ENCODE results near the gene CAPN5. TPM values are rescaled to one million over a fixed set of nuclear protein-coding genes. Genes with fewer than 3 reads are reported as not detected.

CAPN5 gene
- total and polyA plus RNA-seq, 2 experiments from 2014 or later = 25.2 to 28.8 TPM

- Histone ChIP-seq H3K79me2 (no peaks in the 10 kb centered on the region), H3K36me3 (replicated peaks; ENCODE audit: insufficient read depth, low read depth) (no peaks in the 10 kb centered on the region), H3K27me3 (no peaks in the 10 kb centered on the region), H3K9me3 (ENCODE audit: low read depth) (no peaks in the 10 kb centered on the region), H2AFZ (no peak overlapping the region), H3K4me2 (no peak overlapping the region), H3K4me3 (no peak overlapping the region), H3K27ac (no peak overlapping the region), H3K9me2 (replicated peaks; ENCODE audit: insufficient read depth) (no peaks in the 10 kb centered on the region), H3K4me1 (ENCODE audit: insufficient read depth) (peaks cover 12% of the 10 kb centered on the region), H4K20me1 (ENCODE audit: insufficient read depth, poor library complexity, severe bottlenecking) (no peaks in the 10 kb centered on the region)
- no peak for DNase-seq (ENCODE audit: low spot score)
- 86% methylated on average over 15 of the region's 16 CpGs for WGBS (ENCODE audit: low lambda C conversion rate, missing lambda C conversion rate)
- TF ChIP-seq CTCF (IDR thresholded peaks at IDR 0.05; ENCODE audit: poor library complexity) (no peak), EZH2 (IDR thresholded peaks at IDR 0.05; ENCODE audit: borderline replicate concordance) (no peak), EZH2phosphoT487 (IDR thresholded peaks at IDR 0.05; ENCODE audit: low read depth, severe bottlenecking, unreplicated experiment) (no peak)
Observed at GRCh38 chr11:77172666-77172982, 105.9 kb downstream of the CAPN5 start.

GRCh38 chr11:77173494-77173893 lies 106.7 kb downstream of the CAPN5 start:
- TF ChIP-seq CTCF (IDR thresholded peaks at IDR 0.05; ENCODE audit: poor library complexity) (no peak), EZH2phosphoT487 (IDR thresholded peaks at IDR 0.05; ENCODE audit: low read depth, severe bottlenecking, unreplicated experiment) (no peak), EZH2 (IDR thresholded peaks at IDR 0.05; ENCODE audit: borderline replicate concordance) (no peak)
- Histone ChIP-seq H4K20me1 (ENCODE audit: insufficient read depth, poor library complexity, severe bottlenecking) (no peaks in the 10 kb centered on the region), H3K4me2 (peak overlapping the region; percentile 59), H3K36me3 (replicated peaks; ENCODE audit: insufficient read depth, low read depth) (no peaks in the 10 kb centered on the region), H3K9me3 (ENCODE audit: low read depth) (no peaks in the 10 kb centered on the region), H3K9me2 (replicated peaks; ENCODE audit: insufficient read depth) (no peaks in the 10 kb centered on the region), H3K27ac (no peak overlapping the region), H3K4me3 (no peak overlapping the region), H3K79me2 (no peaks in the 10 kb centered on the region), H3K4me1 (ENCODE audit: insufficient read depth) (peaks cover 12% of the 10 kb centered on the region), H3K27me3 (no peaks in the 10 kb centered on the region), H2AFZ (no peak overlapping the region)
- DNase-seq (ENCODE audit: low spot score) = peak; percentile 47
- WGBS (ENCODE audit: low lambda C conversion rate, missing lambda C conversion rate) = 61% methylated on average over 6 of the region's 10 CpGs

- DNase-seq (ENCODE audit: low spot score) = no peak
- H3K36me3 ChIP-seq (replicated peaks; ENCODE audit: insufficient read depth, low read depth) = no peaks in the 10 kb centered on the region
- 92% methylated on average over 13 of the region's 16 CpGs for whole genome bisulfite sequencing (ENCODE audit: low lambda C conversion rate, missing lambda C conversion rate)
Observed at GRCh38 chr11:77174559-77174958, 107.8 kb downstream of the CAPN5 start.

More at GRCh38 chr11:77174559-77174958, 107.8 kb downstream of the CAPN5 start:
- Histone ChIP-seq H3K9me2 (replicated peaks; ENCODE audit: insufficient read depth) (no peaks in the 10 kb centered on the region), H3K9me3 (ENCODE audit: low read depth) (no peaks in the 10 kb centered on the region), H2AFZ (no peak overlapping the region), H3K27me3 (no peaks in the 10 kb centered on the region), H3K4me1 (ENCODE audit: insufficient read depth) (peaks cover 12% of the 10 kb centered on the region), H3K79me2 (no peaks in the 10 kb centered on the region), H3K27ac (no peak overlapping the region), H4K20me1 (ENCODE audit: insufficient read depth, poor library complexity, severe bottlenecking) (no peaks in the 10 kb centered on the region), H3K4me2 (no peak overlapping the region), H3K4me3 (no peak overlapping the region)
- TF ChIP-seq EZH2 (IDR thresholded peaks at IDR 0.05; ENCODE audit: borderline replicate concordance) = no peak
- TF ChIP-seq EZH2phosphoT487 (IDR thresholded peaks at IDR 0.05; ENCODE audit: low read depth, severe bottlenecking, unreplicated experiment) = no peak
- no peak for TF ChIP-seq CTCF (IDR thresholded peaks at IDR 0.05; ENCODE audit: poor library complexity)
